Neural progenitor cell (in vitro differentiated cells): ENCODE data around the gene MYO10.

Experiments
- CTCF ChIP-seq: fragments of 200-600 bp; sonication (generic); IDR thresholded peaks from 2 replicates; pipeline ENCODE4 v1.5.1; 2017; ENCODE audit warnings: antibody characterized with exemption, mild to moderate bottlenecking
- EZH2 ChIP-seq: fragments of 200-600 bp; sonication (generic); IDR thresholded peaks from 2 replicates; pipeline ENCODE4 v1.6.1; 2017; ENCODE audit warnings: antibody characterized with exemption, mild to moderate bottlenecking, moderate library complexity
- EZH2phosphoT487 ChIP-seq: fragments of 200-600 bp; sonication (generic); IDR thresholded peaks from 2 replicates; pipeline ENCODE4 v1.6.1; 2017; ENCODE audit warnings: antibody characterized with exemption

GRCh38 chr5:16888694-16889124 lies 47.4 kb downstream of the MYO10 start:
- TF ChIP-seq CTCF, result no peak
- TF ChIP-seq EZH2phosphoT487, result no peak
- no peak for TF ChIP-seq EZH2
